Breast epithelium (tissue), 3 donors: Measurements from ENCODE around the gene OR10H5.

ENCODE experiments used
- POLR2A ChIP-seq: fragments of 450-650 bp; IDR thresholded peaks from one replicate; pipeline ENCODE4 v1.6.1; 2016; ENCODE audit warnings: antibody characterized with exemption, mild to moderate bottlenecking, moderate library complexity
- TF ChIP-seq, protein P1 (sequence below), 3 donors: fragments of 450-650 bp; IDR thresholded peaks; one replicate each; pipeline ENCODE4 v1.5.1; 2016 to 2017; ENCODE audit warnings: antibody characterized with exemption in 3 of 3, mild to moderate bottlenecking in 3 of 3, moderate library complexity in 3 of 3

- TF ChIP-seq, protein P1, sequence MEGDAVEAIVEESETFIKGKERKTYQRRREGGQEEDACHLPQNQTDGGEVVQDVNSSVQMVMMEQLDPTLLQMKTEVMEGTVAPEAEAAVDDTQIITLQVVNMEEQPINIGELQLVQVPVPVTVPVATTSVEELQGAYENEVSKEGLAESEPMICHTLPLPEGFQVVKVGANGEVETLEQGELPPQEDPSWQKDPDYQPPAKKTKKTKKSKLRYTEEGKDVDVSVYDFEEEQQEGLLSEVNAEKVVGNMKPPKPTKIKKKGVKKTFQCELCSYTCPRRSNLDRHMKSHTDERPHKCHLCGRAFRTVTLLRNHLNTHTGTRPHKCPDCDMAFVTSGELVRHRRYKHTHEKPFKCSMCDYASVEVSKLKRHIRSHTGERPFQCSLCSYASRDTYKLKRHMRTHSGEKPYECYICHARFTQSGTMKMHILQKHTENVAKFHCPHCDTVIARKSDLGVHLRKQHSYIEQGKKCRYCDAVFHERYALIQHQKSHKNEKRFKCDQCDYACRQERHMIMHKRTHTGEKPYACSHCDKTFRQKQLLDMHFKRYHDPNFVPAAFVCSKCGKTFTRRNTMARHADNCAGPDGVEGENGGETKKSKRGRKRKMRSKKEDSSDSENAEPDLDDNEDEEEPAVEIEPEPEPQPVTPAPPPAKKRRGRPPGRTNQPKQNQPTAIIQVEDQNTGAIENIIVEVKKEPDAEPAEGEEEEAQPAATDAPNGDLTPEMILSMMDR (IDR thresholded peaks at IDR 0.05), result no peak
- TF ChIP-seq POLR2A, result no peak
Measured at GRCh38 chr19:15788594-15789270, 1.3 kb downstream of the OR10H5 start.
